Ovary (tissue), 3 donors: ENCODE data around the gene EMID1.

Experiments
- CTCF ChIP-seq, 3 donors: fragments of 450-650 bp in 2 of 3; fragments of 200-600 bp in 1 of 3; IDR thresholded peaks; one replicate each; pipeline versions ENCODE4 v1.5.1 to v1.8.0; 2016 to 2022; ENCODE audit warnings: antibody characterized with exemption in 3 of 3, mild to moderate bottlenecking in 1 of 3
- EP300 ChIP-seq: sonication (generic); formaldehyde crosslinking; IDR thresholded peaks from one replicate; pipeline ENCODE4 v1.6.1; 2017; ENCODE audit warnings: antibody characterized with exemption
- POLR2A ChIP-seq: fragments of 450-650 bp; IDR thresholded peaks from one replicate; pipeline ENCODE4 v1.6.1; 2017; ENCODE audit warnings: antibody characterized with exemption, mild to moderate bottlenecking, moderate library complexity
- donor health status: DM: no; HTN: no; CAD: no.

GRCh38 chr22:29257751-29258181 lies 52.1 kb downstream of the EMID1 start:
- TF ChIP-seq CTCF (IDR thresholded peaks at IDR 0.05) (no peak), POLR2A (no peak), EP300 (no peak)
